UCSD-AML1 (cell line): ENCODE data around the gene PRR19.
A peak's percentile ranks its signal among the peaks of the same experiment; 100 is the strongest.

ENCODE experiments used
- DNase-seq: peaks from one replicate; lab custom pipeline; 2025; ENCODE audit not compliant: unreplicated experiment; lab: John Stamatoyannopoulos, UW

PRR19 gene

GRCh38 chr19:42294471-42295137, 7.3 kb upstream of the PRR19 start:
- DNase-seq: no peak

- DNase-seq: no peak
Observed at GRCh38 chr19:42295342-42295741, 6.6 kb upstream of the PRR19 start.

GRCh38 chr19:42295831-42296525, 6.0 kb upstream of the PRR19 start:
- peak; percentile 78 for DNase-seq

- no peak for DNase-seq
Observed at GRCh38 chr19:42297039-42297438, 4.9 kb upstream of the PRR19 start.

GRCh38 chr19:42303101-42303464, 1.2 kb downstream of the PRR19 start:
- no peak for DNase-seq

GRCh38 chr19:42303876-42304275, 1.9 kb downstream of the PRR19 start:
- no peak for DNase-seq

GRCh38 chr19:42306646-42307045, 4.7 kb downstream of the PRR19 start:
- DNase-seq: no peak

- DNase-seq: no peak
Observed at GRCh38 chr19:42309686-42310085, 7.8 kb downstream of the PRR19 start.

- DNase-seq: no peak
Observed at GRCh38 chr19:42311657-42312056, 9.7 kb downstream of the PRR19 start.

GRCh38 chr19:42312370-42312769, 10.4 kb downstream of the PRR19 start:
- DNase-seq: no peak

- DNase-seq: no peak
Observed at GRCh38 chr19:42313096-42313839, 11.3 kb downstream of the PRR19 start, which contains the start of gene TMEM145. Gene TMEM145, plus strand, starts transcription at chr19:42313309. Its CDS starts 68 bp downstream, at chr19:42313377.

- DNase-seq: no peak
Observed at GRCh38 chr19:42313840-42314755, 12.2 kb downstream of the PRR19 start.

GRCh38 chr19:42315024-42315423, 13.1 kb downstream of the PRR19 start:
- DNase-seq: no peak

GRCh38 chr19:42316223-42317211, 14.6 kb downstream of the PRR19 start:
- DNase-seq: peak; percentile 75

- no peak for DNase-seq
Observed at GRCh38 chr19:42317535-42317934, 15.6 kb downstream of the PRR19 start.

GRCh38 chr19:42322305-42322704, 20.4 kb downstream of the PRR19 start:
- DNase-seq: no peak

GRCh38 chr19:42323473-42323851, 21.5 kb downstream of the PRR19 start:
- no peak for DNase-seq

- no peak for DNase-seq
Observed at GRCh38 chr19:42323852-42324654, 22.1 kb downstream of the PRR19 start.
